ENCODE results near the gene CD96. TPM values are rescaled to one million over a fixed set of nuclear protein-coding genes. Genes with fewer than 3 reads are reported as not detected.

The CD96 gene
- polyA plus RNA-seq, 1 experiment, result 0.12 TPM

DNA sequence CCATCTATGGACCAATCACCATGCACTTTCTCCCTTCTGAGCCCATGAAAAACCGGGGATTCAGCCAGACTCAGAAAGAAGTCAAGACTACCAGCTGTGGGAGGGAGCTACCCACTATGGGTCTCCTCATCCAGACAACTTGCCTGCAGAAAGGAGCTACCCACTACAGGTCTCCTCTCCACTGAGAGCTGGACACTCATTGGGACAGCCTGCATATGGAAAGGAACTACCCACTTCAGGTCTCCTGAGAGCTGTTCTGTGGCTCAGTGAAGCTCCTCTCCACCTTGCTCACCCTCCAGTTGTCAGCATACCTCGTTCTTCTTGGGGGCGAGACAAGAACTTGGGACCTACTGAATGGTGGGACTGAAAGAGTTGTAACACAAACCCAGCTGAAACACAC lies 75.4 kb downstream of the CD96 start:
- Histone ChIP-seq H3K4me3 (ENCODE audit: low read depth, low read length) (no peak overlapping the region), H3K27ac (ENCODE audit: low read depth, low read length) (no peak overlapping the region), H3K9me3 (ENCODE audit: control insufficient read depth, insufficient read depth, low read length) (peaks cover 11% of the 10 kb centered on the region), H3K27me3 (ENCODE audit: control insufficient read depth, insufficient read depth, low read length) (no peaks in the 10 kb centered on the region)
- DNase-seq (ENCODE audit: low read depth, low spot score), result no peak
- CTCF ChIA-PET, result interaction anchor here (1.6 kb wide), 1 partner anchor 13 kb away, joined by 4 read pairs; no protein-coding TSS in a partner anchor
- POLR2A ChIA-PET, result no interaction called here
- TF ChIP-seq, protein P1, sequence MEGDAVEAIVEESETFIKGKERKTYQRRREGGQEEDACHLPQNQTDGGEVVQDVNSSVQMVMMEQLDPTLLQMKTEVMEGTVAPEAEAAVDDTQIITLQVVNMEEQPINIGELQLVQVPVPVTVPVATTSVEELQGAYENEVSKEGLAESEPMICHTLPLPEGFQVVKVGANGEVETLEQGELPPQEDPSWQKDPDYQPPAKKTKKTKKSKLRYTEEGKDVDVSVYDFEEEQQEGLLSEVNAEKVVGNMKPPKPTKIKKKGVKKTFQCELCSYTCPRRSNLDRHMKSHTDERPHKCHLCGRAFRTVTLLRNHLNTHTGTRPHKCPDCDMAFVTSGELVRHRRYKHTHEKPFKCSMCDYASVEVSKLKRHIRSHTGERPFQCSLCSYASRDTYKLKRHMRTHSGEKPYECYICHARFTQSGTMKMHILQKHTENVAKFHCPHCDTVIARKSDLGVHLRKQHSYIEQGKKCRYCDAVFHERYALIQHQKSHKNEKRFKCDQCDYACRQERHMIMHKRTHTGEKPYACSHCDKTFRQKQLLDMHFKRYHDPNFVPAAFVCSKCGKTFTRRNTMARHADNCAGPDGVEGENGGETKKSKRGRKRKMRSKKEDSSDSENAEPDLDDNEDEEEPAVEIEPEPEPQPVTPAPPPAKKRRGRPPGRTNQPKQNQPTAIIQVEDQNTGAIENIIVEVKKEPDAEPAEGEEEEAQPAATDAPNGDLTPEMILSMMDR (IDR thresholded peaks at IDR 0.05; ENCODE audit: low read depth, low read length), result no peak

DNA sequence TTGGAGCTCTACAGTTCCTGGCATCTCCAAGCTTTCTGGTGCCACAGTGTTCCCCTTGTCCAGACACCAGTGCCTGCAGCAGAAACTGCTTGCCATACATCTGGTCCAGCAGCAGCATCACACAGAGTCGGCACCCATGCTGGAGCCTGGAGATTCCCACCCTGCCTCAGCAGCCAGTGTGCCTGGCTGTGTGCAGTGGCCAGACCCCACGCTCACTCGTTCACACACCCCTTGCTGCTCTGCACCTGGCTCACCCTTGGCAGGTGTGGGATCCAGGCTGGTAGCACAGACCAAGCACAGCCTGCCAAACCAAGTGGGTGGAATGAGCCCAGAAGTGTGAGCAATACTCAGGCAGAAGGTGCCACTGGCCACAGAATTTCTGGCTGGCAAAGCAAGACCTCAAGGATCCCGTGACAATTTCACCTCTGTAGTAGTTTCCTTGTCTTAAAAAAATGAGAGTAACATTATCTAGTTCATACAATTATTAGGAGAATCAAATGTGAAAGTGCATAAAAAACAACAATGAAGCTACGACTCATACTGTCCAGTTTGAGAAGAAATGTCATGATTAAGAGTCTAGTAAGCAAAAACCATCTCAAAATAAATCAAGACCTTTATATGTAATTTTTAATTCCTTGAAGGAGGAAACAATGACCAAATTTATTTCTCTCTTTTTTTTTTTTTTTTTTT lies 76.1 kb downstream of the CD96 start:
- CTCF ChIA-PET, result interaction anchor here (1.0 kb wide), 1 partner anchor 97 kb away, joined by 3 read pairs; no protein-coding TSS in a partner anchor
- POLR2A ChIA-PET, result no interaction called here
- Histone ChIP-seq H3K9me3 (ENCODE audit: control insufficient read depth, insufficient read depth, low read length) (peaks cover 11% of the 10 kb centered on the region), H3K27ac (ENCODE audit: low read depth, low read length) (no peak overlapping the region), H3K27me3 (ENCODE audit: control insufficient read depth, insufficient read depth, low read length) (no peaks in the 10 kb centered on the region), H3K4me3 (ENCODE audit: low read depth, low read length) (no peak overlapping the region)
- no peak for DNase-seq (ENCODE audit: low read depth, low spot score)
- TF ChIP-seq, protein P1 (IDR thresholded peaks at IDR 0.05; ENCODE audit: low read depth, low read length), result no peak

DNA sequence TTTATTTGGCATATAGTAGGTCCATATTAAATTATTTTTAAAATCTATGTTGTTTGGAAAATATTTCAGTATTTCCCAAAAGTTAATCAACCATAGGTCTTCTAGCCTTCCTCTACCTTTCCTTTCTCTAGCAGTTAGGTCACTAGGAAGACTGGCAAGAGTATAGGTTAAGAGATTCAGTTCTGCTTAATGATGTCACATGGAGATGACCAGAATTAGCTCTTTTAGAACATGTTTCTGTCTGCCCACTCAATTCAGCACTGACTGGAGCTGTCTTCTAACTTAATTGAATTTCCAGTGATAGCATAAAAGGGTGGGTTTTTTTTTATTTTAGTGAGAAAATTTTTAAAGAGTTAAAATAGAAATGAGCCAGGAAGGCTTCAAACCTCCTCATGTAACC lies 76.9 kb downstream of the CD96 start:
- Histone ChIP-seq H3K9me3 (ENCODE audit: control insufficient read depth, insufficient read depth, low read length) (peaks cover 11% of the 10 kb centered on the region), H3K27me3 (ENCODE audit: control insufficient read depth, insufficient read depth, low read length) (no peaks in the 10 kb centered on the region), H3K4me3 (ENCODE audit: low read depth, low read length) (no peak overlapping the region), H3K27ac (ENCODE audit: low read depth, low read length) (no peak overlapping the region)
- CTCF ChIA-PET, result interaction anchor here (0.6 to 1.2 kb wide), 4 partner anchors 11 to 1063 kb away, joined by 3 read pairs; no protein-coding TSS in a partner anchor
- TF ChIP-seq, protein P1 (IDR thresholded peaks at IDR 0.05; ENCODE audit: low read depth, low read length), result no peak
- DNase-seq (ENCODE audit: low read depth, low spot score), result no peak
- POLR2A ChIA-PET, result no interaction called here

DNA sequence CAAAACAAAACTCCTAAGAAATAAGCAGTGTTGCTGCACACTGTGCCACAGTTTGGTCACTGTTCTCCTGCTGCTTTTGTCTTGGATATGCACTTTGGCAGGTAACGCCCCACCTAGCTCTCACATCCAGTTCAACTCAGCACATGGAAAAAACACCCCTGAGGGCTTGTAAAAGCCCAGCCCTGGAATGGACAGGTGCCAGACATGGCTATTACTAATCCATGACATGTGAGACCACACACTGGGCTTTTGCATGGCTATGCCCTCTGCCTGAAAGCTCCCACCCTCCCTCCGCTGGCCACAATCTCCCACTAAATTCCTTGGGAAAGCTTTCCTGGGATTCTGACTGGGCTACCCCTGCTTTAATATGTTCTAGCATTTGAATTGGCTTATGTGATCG lies 77.8 kb downstream of the CD96 start:
- CTCF ChIA-PET, result interaction anchor here (0.7 to 1.2 kb wide), 2 partner anchors 72 to 424 kb away, joined by 3 read pairs; no protein-coding TSS in a partner anchor

DNA sequence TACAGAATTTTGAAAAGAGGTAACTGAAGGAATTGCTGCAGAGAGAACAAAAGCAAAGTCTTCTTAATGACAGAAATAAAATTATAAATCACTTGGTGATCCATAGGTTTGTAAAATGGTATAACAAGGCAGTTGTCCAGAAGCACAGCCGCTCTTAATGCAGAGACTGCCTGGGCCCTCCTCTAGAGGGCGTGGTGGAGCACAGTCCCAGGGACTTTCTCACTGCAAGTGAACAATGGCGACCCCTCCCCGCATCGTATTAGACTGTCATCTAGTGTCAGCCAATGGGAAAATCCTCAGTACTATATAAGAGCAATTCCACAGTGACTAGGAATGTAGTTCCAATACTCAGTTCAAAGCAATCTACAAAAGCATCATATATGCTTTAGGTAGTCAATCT lies 79.5 kb downstream of the CD96 start:
- Histone ChIP-seq H3K9me3 (ENCODE audit: control insufficient read depth, insufficient read depth, low read length) (peaks cover 11% of the 10 kb centered on the region), H3K4me3 (ENCODE audit: low read depth, low read length) (no peak overlapping the region), H3K27ac (ENCODE audit: low read depth, low read length) (no peak overlapping the region), H3K27me3 (ENCODE audit: control insufficient read depth, insufficient read depth, low read length) (no peaks in the 10 kb centered on the region)
- ChIA-PET CTCF (no interaction called here), POLR2A (no interaction called here)
- DNase-seq (ENCODE audit: low read depth, low spot score), result no peak
- TF ChIP-seq, protein P1 (IDR thresholded peaks at IDR 0.05; ENCODE audit: low read depth, low read length), result peak; percentile 22; the same call in 1 of the 2 replicates

More for the DNA sequence above, 77.8 kb downstream of the CD96 start:
- POLR2A ChIA-PET, result no interaction called here
- peaks cover 11% of the 10 kb centered on the region for H3K9me3 ChIP-seq (ENCODE audit: control insufficient read depth, insufficient read depth, low read length)
- TF ChIP-seq, protein P1 (IDR thresholded peaks at IDR 0.05; ENCODE audit: low read depth, low read length), result no peak
- H3K27ac ChIP-seq (ENCODE audit: low read depth, low read length), result no peak overlapping the region
- H3K27me3 ChIP-seq (ENCODE audit: control insufficient read depth, insufficient read depth, low read length), result no peaks in the 10 kb centered on the region
- no peak overlapping the region for H3K4me3 ChIP-seq (ENCODE audit: low read depth, low read length)
- no peak for DNase-seq (ENCODE audit: low read depth, low spot score)
